OCI-LY7 (cell line): ENCODE results near the gene PRKAA1.

Experiments
- EZH2phosphoT487 ChIP-seq: fragments of 200-600 bp; sonication (generic); IDR thresholded peaks from 2 replicates; pipeline ENCODE4 v1.6.1; 2018; ENCODE audit warnings: low read depth, borderline replicate concordance, mild to moderate bottlenecking, mixed run types, antibody characterized with exemption, low read length, moderate library complexity, mixed read lengths
- TF ChIP-seq, protein P1 (sequence below): fragments of 200-600 bp; sonication (generic); conservative IDR thresholded peaks from 2 replicates; pipeline ENCODE4 v1.5.1; 2014; ENCODE audit warnings: mild to moderate bottlenecking, antibody characterized with exemption, low read length, moderate library complexity, mixed read lengths

DNA sequence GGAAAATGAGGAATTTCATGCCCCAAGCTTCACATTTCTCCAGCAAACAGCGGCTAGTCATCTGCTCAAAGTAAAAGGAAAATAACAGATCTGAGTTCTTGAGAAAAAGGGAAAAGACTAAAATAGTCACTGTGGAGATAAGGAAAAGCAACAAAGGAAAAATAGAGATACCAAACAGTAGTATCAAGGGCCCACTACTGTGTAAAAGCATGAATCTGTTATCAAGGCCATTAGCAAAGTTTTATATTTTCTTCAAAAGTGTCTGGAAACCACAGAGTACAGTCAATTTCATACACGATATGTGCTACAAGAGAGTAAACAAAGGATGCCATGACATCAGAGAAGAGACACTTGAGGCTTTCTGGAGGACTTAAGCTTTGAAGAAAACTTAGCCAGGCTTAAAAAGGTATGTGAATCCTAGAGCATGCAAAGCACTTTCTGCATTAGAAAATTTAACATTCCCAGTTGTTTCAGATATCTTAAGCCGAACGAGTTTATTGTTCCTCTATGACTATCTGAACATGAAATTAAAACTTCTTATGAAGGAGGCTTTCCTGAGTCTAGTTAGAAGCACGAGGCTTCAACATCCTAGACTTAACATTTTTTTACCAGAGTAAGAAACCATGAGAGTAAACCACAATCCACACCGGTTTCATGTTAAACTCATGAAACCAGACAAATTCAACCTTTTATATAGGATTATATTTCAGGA is 43.6 kb downstream of the PRKAA1 start:
- TF ChIP-seq, protein P1, sequence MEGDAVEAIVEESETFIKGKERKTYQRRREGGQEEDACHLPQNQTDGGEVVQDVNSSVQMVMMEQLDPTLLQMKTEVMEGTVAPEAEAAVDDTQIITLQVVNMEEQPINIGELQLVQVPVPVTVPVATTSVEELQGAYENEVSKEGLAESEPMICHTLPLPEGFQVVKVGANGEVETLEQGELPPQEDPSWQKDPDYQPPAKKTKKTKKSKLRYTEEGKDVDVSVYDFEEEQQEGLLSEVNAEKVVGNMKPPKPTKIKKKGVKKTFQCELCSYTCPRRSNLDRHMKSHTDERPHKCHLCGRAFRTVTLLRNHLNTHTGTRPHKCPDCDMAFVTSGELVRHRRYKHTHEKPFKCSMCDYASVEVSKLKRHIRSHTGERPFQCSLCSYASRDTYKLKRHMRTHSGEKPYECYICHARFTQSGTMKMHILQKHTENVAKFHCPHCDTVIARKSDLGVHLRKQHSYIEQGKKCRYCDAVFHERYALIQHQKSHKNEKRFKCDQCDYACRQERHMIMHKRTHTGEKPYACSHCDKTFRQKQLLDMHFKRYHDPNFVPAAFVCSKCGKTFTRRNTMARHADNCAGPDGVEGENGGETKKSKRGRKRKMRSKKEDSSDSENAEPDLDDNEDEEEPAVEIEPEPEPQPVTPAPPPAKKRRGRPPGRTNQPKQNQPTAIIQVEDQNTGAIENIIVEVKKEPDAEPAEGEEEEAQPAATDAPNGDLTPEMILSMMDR, result no peak
- TF ChIP-seq EZH2phosphoT487, result no peak
